Right cardiac atrium (tissue), 5 donors: Measurements from ENCODE around the gene TIMM23. TPM values are rescaled to one million over a fixed set of nuclear protein-coding genes. Genes with fewer than 3 reads are reported as not detected.

Experiments
- ATAC-seq, 2 donors: fragments of 200-7000 bp; cut with Tn5 transposase; one replicate each; pipeline versions ENCODE4 v1.8.0 to v1.9.1; 2020; ENCODE audit warnings: moderate library complexity in 2 of 2, mild to moderate bottlenecking in 1 of 2
- DNase-seq, 3 donors: peaks; one replicate each; pipeline ENCODE4 v3.0.0-alpha.2; 2020
- H3K27ac ChIP-seq: one replicate; pipeline ENCODE4 v1.5.1; 2013; ENCODE audit warnings: mild to moderate bottlenecking, low read length, control low read depth, moderate library complexity
- H3K27me3 ChIP-seq: one replicate; pipeline ENCODE4 v1.6.1; 2013; ENCODE audit not compliant: control insufficient read depth, insufficient read depth
- H3K4me1 ChIP-seq: one replicate; pipeline ENCODE4 v1.6.1; 2013; ENCODE audit warnings: low read length; ENCODE audit not compliant: control insufficient read depth, insufficient read depth
- H3K4me3 ChIP-seq: one replicate; pipeline ENCODE4 v1.5.1; 2013; ENCODE audit warnings: low read length, control low read depth
- H3K9me3 ChIP-seq: one replicate; pipeline ENCODE4 v1.6.1; 2013; ENCODE audit warnings: low read length; ENCODE audit not compliant: control insufficient read depth
- WGBS: extraction: QIAGEN DNeasy Blood & Tissue Kit; methylation state at CpG from one replicate; pipeline ENCODE4 v1.1.7; 2013; 5-methylcytosine and 5-hydroxymethylcytosine counted together
- intact Hi-C, 4 donors: fragments of 100-400 bp; cut with DNase I; formaldehyde crosslinking; loops; one replicate each; pipeline versions ENCODE4 v1.11.0 to v1.14.0; 2022 to 2023
- polyA plus RNA-seq: library from polyadenylated mRNA; stranded (reverse); fragments of 200-250 nt; gene quantifications from one replicate; pipeline ENCODE4 v1.2.3, GENCODE V29; 2013
- total RNA-seq, 4 donors: library from RNA; stranded (reverse); fragmentation: NEBNext Ultra II Directional; extraction: Animal tissue kit (Norgen Biotek cat#: 25700); gene quantifications; one replicate each; pipeline ENCODE4 v1.2.1, GENCODE V29; 2021
- donor health status: healthy with polysubstance abuse.
- donor health status: DM: no; HTN: yes; CAD: no.
- donor health status: DM: no; HTN: no; CAD: no.
- donor health status: DM: no; HTN: yes; CAD: no; lungs with severe emphysema.
- donor health status: DM: yes; HTN: yes; CAD: no.

Gene TIMM23
- total and polyA plus RNA-seq, 5 donors: 61.2 to 117 (median 69.3) TPM

DNA sequence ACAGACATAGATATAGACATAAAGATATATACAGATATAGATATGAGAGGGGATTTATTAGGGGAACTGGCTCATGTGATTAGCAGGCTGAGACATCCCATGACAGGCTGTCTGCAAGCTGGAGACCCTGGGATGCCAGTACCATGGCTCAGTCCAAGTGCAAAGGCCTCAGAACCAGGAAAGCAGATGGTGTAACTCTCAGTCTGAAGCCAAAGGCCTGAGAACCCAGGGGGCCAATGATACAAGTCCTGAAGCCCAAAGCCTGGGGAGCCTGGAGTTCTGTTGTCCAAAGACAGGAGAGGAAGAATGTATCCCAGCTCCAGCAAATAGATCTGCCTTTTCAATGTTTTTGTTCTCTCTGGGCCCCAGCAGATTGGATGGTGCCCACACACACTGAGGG lies 52.7 kb downstream of the TIMM23 start:
- peak overlapping the region; percentile 59 for H3K27ac ChIP-seq
- no peak overlapping the region for H3K4me3 ChIP-seq

DNA sequence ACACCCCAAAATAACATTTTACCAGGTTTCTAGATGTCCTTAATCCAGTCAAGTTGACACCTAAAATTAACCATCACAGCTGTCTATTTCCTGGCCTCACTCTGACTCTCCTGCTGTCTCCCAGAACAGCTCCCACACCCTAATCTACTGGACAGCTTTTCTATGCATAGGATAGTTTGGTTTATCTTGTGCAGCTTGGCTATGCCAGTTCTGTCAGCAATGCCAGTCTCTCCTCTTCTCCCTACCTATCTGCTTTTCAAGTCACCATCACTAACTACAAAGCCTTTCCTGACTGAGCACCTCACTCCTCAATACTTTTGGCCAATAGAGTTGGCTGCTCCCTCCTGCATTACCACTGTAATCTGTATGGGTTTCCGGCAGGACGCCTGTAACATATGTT lies 53.1 kb downstream of the TIMM23 start:
- no peaks in the 10 kb centered on the region for H3K9me3 ChIP-seq
- intact Hi-C loops: no loop called here
- ATAC-seq (no peak), DNase-seq (no peak)
- H3K27ac ChIP-seq: peak overlapping the region; percentile 1
- no peaks in the 10 kb centered on the region for H3K27me3 ChIP-seq
- no peak overlapping the region for H3K4me3 ChIP-seq
- WGBS: 70% methylated on average over 2 of the region's 2 CpGs
- no peaks in the 10 kb centered on the region for H3K4me1 ChIP-seq

More for the DNA sequence above, 52.7 kb downstream of the TIMM23 start:
- no peak for ATAC-seq
- intact Hi-C loops: no loop called here
- H3K27me3 ChIP-seq: no peaks in the 10 kb centered on the region
- H3K4me1 ChIP-seq: peaks cover 4% of the 10 kb centered on the region
- H3K9me3 ChIP-seq: no peaks in the 10 kb centered on the region
- DNase-seq: no peak

DNA sequence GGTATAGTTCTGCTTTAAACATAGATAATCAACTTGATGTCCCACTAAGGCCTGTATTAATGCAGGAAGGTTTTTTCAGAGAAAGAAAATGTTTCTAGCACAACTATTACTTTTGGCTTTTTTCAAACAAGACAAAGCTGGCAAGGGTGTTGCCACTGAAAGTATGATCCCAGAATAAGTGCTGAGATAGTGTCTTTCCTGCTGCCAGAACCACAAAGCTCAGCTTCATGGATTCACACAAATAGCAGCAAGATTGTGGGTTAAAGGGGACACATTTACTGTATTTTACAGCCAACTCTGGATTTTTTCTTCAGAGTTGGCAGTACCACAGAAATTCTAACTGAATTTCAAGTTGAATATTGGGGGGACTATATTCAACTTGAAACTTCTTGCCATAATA lies 53.8 kb downstream of the TIMM23 start:
- intact Hi-C loops: no loop called here
- Histone ChIP-seq H3K27ac (no peak overlapping the region), H3K9me3 (no peaks in the 10 kb centered on the region), H3K4me3 (no peak overlapping the region), H3K4me1 (no peaks in the 10 kb centered on the region), H3K27me3 (no peaks in the 10 kb centered on the region)
- ATAC-seq: no peak
- DNase-seq: no peak

DNA sequence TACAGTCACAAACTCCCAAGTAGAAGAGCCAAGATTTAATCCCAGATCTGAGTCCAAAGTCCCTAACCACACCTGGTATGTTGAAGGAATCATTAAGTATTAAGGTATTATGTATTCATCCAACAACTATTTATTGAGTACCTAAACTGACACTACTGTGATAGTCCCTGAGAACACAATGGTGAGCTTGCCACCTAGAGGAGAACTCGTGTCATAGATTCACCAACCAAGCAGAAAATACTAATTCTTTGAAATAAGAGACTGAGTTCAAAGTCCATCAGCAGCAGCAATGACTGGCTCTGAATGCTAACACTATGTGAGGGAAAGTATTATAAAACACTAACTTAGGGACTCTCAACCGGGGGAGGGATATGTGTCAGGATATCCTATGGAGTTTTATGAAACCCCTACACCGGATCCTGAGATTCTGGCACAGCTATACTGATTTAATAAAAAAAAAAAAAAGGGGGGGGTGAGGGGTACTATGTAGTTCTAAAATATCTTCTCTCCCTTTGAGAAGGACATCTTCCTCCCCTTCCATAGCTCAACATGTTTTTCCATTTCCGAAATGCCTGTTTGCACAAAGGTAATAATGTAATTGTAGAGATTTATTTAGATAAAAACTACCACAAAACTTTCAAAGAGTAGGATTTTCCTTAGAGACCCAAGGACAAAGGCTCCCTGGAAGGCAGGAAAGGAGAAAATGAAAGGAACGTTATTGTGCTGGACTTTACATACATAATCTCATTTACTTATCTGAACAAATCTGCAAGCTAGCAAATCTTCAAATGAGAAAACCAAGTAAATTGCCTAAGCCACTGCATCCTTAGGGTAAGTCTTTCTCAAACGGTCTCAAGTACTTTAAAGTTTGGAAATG lies 56.5 kb downstream of the TIMM23 start:
- WGBS: 20% methylated on average over 6 of the region's 6 CpGs
- DNase-seq (no peak), ATAC-seq (peak in 1 of 2 donors; percentile 6)
- Histone ChIP-seq H3K27ac (no peak overlapping the region), H3K27me3 (no peaks in the 10 kb centered on the region), H3K4me3 (peak overlapping the region; percentile 88), H3K4me1 (no peaks in the 10 kb centered on the region), H3K9me3 (no peaks in the 10 kb centered on the region)
- intact Hi-C loops: no loop called here

DNA sequence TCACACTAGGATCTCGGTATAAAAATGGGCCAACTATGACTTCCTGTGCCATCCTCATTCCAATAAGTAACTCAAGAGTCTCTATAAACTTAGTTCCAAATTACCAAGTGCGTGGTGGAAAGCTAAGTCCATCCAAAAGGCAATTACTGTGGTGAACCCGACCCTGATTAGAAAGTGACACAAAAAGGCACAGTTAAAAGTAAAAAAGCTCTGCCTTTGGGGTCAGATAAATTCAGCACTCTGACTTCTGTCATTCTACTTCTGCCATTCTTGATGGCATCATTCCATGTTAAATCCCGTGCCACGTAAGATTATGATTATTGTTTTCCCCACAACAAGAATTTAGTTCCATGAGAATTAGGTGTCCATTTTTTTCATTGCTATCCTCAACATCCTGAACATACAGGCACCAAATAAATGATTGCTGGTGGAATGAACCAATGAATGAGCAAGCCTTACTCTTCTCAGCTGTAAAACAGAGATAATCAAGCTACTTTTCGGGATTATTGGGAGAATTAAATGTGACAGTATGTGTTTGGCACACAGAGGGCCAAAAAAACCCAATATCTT lies 57.3 kb downstream of the TIMM23 start:
- Histone ChIP-seq H3K27ac (peak overlapping the region; percentile 97), H3K27me3 (no peaks in the 10 kb centered on the region), H3K9me3 (no peaks in the 10 kb centered on the region), H3K4me3 (peak overlapping the region; percentile 88), H3K4me1 (no peaks in the 10 kb centered on the region)
- intact Hi-C loops: no loop called here
- DNase-seq (no peak), ATAC-seq (no peak)
- WGBS: 9% methylated on average over 6 of the region's 6 CpGs

DNA sequence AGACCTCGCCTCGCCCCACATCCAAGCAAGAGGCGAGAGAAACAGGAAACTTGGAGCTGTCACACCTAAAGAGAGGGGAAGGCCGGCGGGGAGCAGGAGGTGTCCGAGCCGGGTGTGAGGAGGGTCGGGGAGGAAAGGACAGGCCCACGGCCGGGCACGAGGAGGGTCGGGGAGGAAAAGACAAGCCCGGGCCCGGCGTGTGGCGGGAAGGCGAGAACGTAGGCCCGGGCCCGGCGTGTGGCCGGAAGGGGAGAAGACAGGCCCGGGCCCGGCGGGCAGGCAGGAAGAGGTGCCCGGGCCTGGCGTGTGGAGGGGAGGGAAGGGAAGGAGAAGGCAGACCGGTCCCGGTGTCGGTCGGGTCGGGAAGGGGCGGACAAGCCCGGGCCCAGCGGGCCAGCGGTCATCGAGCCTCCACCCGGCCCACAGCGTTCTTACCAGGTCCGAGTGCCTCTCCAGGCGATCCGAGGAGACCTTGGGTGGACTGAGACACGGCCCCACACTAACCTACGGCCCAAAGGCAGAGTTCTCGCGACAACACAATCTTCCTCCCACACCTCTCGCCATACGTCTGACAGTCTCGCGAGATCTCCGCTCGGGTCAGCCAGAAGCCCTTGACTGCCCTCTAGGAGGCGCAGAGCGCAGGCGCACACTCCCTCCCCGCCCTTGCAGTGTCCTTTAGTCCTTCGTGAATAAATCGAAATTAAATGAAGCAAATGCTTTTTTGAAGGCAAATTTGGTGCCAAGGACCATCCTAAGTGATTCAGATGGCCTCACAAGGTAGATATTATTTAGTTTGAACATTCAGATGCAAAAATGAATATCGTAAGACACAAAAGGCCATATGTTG lies 58.0 kb downstream of the TIMM23 start, which contains the start of gene NCOA4:
Gene NCOA4, minus strand, starts transcription at position 533 of the 847 bp plus-strand sequence. CDS start 13,943 bp downstream, outside the sequence.
- H3K27me3 ChIP-seq: no peaks in the 10 kb centered on the region
- peak; percentile 98 for ATAC-seq
- H3K27ac ChIP-seq: peak within 1 kb of the TSS; percentile 97
- peak within 1 kb of the TSS; percentile 88 for H3K4me3 ChIP-seq
- no peaks in the 10 kb centered on the region for H3K9me3 ChIP-seq
- intact Hi-C loops: no loop called here
- 1% methylated on average over 59 of the region's 59 CpGs for WGBS
- peak; percentile 99 for DNase-seq
- no peaks in the 10 kb centered on the region for H3K4me1 ChIP-seq

DNA sequence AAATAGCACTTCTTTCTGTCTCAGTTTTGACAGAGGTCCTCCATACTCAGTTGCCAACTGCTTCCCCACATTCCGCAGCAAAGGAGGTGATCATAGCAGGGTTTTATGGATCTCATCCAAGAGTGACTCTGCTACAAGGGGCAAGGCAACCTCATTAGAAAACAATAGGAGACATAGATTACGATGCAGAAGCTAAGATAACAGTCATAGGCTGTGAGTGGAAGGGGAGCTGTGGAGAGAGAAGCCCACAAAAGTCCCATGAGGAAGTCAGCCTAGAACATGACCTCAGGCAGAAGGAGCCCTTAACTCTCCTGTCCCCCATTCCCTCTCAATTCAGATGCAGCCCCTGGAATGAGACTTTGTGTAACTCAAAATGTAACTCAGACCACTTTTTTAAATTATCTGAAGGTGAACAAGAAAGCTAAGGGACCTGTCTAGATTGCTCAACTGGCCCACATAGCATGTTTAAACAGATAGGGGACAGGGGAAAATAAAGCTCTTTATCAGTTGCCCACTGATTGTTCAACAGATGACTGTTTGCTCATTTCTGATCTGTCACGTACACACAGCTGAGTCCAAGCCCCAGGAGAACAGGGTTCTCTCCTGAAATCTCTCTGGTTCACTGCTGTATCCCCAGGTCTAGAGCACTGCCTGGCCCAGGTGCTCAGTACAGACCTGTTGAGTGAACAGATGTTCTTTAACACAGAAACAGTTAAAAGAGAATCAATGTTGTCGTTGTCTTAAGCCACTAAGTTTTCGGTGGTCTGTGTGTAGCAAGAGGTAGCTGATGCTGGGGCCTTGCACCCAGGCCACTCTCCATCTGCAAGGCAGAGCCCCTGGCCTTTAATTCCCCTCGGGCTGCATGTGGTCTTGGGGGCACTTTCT lies 59.6 kb downstream of the TIMM23 start:
- H3K27me3 ChIP-seq: no peaks in the 10 kb centered on the region
- H3K4me3 ChIP-seq: no peak overlapping the region
- H3K9me3 ChIP-seq: no peaks in the 10 kb centered on the region
- intact Hi-C loops: no loop called here
- WGBS: 74% methylated on average over 6 of the region's 6 CpGs
- DNase-seq (no peak), ATAC-seq (no peak)
- H3K27ac ChIP-seq: no peak overlapping the region
- no peaks in the 10 kb centered on the region for H3K4me1 ChIP-seq

DNA sequence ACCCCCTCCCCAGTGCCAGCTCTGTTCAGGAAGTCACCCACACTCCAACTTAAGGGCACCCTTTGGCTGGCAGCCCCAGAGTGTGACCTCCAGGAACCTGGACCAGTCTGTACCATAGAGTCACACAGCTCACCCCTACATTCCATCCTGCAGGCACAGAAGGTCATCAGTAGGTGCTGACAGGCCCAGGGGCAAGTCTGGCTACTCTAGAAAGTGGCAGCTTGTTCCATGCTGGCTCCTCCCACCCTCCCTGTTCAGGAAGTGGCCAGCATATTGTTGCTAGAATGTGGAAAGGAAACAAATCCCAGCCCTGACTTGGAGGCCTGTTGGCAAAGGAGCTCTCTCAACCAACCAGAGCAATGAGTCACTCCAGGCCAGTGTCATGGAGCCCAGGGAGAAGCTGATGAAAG lies 61.3 kb downstream of the TIMM23 start:
- no peak overlapping the region for H3K27ac ChIP-seq
- no peaks in the 10 kb centered on the region for H3K4me1 ChIP-seq
- intact Hi-C loops: no loop called here
- no peaks in the 10 kb centered on the region for H3K27me3 ChIP-seq
- no peaks in the 10 kb centered on the region for H3K9me3 ChIP-seq
- no peak overlapping the region for H3K4me3 ChIP-seq
- DNase-seq (no peak), ATAC-seq (no peak)

DNA sequence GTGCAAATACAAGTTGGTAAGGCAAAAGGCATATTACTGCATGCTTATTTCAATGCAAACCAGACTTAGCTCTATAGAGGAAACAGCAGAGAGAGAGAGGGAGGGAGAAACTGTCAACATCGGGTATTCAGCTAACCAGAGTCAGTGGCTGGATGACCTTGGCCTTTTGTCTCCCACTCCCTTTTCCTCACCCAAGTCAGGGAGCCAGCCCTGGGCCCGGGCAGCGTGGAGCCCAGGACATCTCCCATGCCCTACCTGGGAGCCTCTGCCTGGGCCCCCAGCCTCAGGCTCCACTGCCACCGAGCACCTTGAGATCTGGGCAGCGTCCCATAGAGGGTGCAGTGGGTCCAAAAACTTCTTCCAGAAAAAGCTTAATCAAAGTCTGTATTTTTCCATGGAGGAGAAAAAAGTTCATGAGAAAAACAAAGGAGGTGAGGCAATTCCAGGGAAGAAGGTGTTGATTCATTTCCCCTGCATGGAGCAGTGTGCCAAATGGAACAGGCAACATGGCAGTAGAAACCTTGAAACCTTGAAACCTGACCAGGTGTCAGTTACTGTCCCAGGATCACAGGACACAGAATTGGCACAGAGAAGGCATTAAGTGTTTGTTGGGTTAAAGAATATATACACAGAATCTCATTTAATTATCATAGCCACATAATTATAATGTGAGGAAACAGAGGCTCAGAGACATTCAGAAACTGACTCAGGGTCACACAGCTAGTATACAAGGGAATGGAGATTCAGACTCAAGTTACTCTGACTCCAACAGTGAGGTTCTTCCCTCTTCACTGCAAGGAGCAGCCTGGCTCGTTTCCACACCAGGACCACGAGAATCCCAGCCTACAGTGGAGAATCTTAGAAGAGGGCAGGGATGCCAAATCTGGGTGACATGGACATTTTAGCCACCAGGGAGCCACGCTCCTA lies 63.9 kb downstream of the TIMM23 start:
- WGBS: 53% methylated on average over 8 of the region's 8 CpGs
- Histone ChIP-seq H3K4me3 (no peak overlapping the region), H3K9me3 (no peaks in the 10 kb centered on the region), H3K4me1 (no peaks in the 10 kb centered on the region), H3K27ac (no peak overlapping the region), H3K27me3 (no peaks in the 10 kb centered on the region)
- intact Hi-C loops: no loop called here
- DNase-seq: no peak
- ATAC-seq: peak in 1 of 2 donors; percentile 60
